Measurements from ENCODE around the gene CCL27. TPM values are rescaled to one million over a fixed set of nuclear protein-coding genes. Genes with fewer than 3 reads are reported as not detected.
A peak's percentile ranks its signal among the peaks of the same experiment; 100 is the strongest.

The CCL27 gene
- total and polyA plus RNA-seq, 10 of the 15 experiments (the other 5 are each of a cell fraction or from before 2014, with no cell fraction given): 0.45 TPM; not detected in 9

DNA sequence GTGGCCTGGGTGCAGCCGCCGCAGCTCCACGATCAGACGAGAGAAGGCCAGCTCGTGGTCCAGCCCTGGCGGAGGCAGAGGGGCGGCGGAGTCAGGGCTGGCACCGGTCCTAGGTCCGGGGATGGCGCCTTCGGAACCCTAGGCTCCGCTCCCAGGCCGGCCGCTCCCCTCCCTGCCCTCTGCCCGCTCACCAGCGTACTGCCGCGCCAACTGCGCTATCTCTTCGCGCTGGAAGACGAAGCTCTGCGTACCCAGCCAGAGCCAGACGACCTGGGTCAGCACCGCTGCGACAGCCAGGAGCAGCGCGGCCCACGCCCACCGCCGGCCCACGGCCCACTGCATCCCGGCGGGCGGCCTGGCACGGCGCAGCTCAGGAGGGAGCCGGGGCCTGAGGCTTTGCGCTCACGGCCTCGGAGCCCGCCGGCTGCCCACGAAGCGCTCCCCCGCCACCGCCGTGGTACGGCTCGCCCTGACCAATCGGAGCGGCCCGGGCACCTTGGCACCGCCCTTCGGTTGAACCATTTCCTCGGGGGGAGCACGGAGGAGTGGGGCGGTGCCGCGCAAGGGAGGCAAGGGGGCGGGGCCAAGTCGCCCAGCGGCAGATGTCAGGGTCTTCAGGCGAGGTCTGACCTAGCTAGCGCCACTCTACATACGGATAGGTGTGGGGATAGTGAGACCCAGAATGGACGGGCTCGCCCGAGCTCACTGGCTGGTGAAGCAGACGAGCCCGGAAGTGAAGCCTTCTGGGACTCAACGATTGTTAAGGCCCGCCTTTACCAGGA is 24.9 kb downstream of the CCL27 start, which contains the start of gene SIGMAR1 (continued):
- TF ChIP-seq RB1 (IDR thresholded peaks at IDR 0.05; ENCODE audit: borderline replicate concordance) (no peak), E2F4 (IDR thresholded peaks at IDR 0.05; ENCODE audit: low read depth, low read length) (peak; percentile 19; the same call in 1 of the 2 replicates), MXI1 (IDR thresholded peaks at IDR 0.05; ENCODE audit: low read depth, low read length) (no peak), TCF7 (IDR thresholded peaks at IDR 0.05; ENCODE audit: borderline replicate concordance) (no peak), RAD21 (IDR thresholded peaks at IDR 0.05; ENCODE audit: insufficient read depth, low read depth, low read length) (no peak), SMAD5 (IDR thresholded peaks at IDR 0.05; ENCODE audit: low read depth) (peak; percentile 56; the same call in 1 of the 2 replicates), NRF1 (conservative IDR thresholded peaks at IDR 0.05; ENCODE audit: low read depth, low read length) (no peak), ZBTB40 (IDR thresholded peaks at IDR 0.05; ENCODE audit: borderline replicate concordance) (no peak; the same call in 1 of the 2 replicates), ZNF217 (IDR thresholded peaks at IDR 0.05) (0 out of 2 replicates have a peak, but pooled peaks have one; percentile 58), EZH2 (IDR thresholded peaks at IDR 0.05; ENCODE audit: borderline replicate concordance, control insufficient read depth, low read depth, low read length) (no peak)
- TF ChIP-seq, protein P1, sequence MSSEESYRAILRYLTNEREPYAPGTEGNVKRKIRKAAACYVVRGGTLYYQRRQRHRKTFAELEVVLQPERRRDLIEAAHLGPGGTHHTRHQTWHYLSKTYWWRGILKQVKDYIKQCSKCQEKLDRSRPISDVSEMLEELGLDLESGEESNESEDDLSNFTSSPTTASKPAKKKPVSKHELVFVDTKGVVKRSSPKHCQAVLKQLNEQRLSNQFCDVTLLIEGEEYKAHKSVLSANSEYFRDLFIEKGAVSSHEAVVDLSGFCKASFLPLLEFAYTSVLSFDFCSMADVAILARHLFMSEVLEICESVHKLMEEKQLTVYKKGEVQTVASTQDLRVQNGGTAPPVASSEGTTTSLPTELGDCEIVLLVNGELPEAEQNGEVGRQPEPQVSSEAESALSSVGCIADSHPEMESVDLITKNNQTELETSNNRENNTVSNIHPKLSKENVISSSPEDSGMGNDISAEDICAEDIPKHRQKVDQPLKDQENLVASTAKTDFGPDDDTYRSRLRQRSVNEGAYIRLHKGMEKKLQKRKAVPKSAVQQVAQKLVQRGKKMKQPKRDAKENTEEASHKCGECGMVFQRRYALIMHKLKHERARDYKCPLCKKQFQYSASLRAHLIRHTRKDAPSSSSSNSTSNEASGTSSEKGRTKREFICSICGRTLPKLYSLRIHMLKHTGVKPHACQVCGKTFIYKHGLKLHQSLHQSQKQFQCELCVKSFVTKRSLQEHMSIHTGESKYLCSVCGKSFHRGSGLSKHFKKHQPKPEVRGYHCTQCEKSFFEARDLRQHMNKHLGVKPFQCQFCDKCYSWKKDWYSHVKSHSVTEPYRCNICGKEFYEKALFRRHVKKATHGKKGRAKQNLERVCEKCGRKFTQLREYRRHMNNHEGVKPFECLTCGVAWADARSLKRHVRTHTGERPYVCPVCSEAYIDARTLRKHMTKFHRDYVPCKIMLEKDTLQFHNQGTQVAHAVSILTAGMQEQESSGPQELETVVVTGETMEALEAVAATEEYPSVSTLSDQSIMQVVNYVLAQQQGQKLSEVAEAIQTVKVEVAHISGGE (CRISPR knock-in tag; IDR thresholded peaks at IDR 0.05): no peak
